Cardiac muscle cell (in vitro differentiated cells and primary cell): Measurements from ENCODE around the gene ACP5. TPM values are rescaled to one million over a fixed set of nuclear protein-coding genes. Genes with fewer than 3 reads are reported as not detected.

Experiments used
- DNase-seq, 2 donors: peaks; one replicate each; pipeline versions ENCODE4 v3.0.0 to v3.0.0-alpha.2; 2010 to 2017; ENCODE audit warnings: low read depth in 1 of 2, low spot score in 1 of 2
- H3K27ac ChIP-seq: fragments of 200-600 bp; sonication (generic); 2 replicates; pipeline ENCODE4 v1.5.1; 2016
- H3K27me3 ChIP-seq: fragments of 200-600 bp; sonication (generic); 2 replicates; pipeline ENCODE4 v1.6.0; 2016; ENCODE audit warnings: control low read depth
- H3K36me3 ChIP-seq: fragments of 200-600 bp; sonication (generic); 2 replicates; pipeline ENCODE4 v1.5.1; 2016; ENCODE audit warnings: control low read depth
- H3K4me1 ChIP-seq: fragments of 200-600 bp; sonication (generic); 2 replicates; pipeline ENCODE4 v1.8.1; 2017; ENCODE audit warnings: low read depth, mild to moderate bottlenecking, mixed run types
- H3K4me3 ChIP-seq: fragments of 200-600 bp; sonication (generic); 2 replicates; pipeline ENCODE4 v1.5.1; 2016; ENCODE audit warnings: mild to moderate bottlenecking
- H3K9me3 ChIP-seq: fragments of 200-600 bp; sonication (generic); 2 replicates; pipeline ENCODE4 v1.5.1; 2017; ENCODE audit warnings: low read depth, mild to moderate bottlenecking, control low read depth
- CTCF ChIP-seq: IDR thresholded peaks from 2 replicates; pipeline ENCODE4 v1.5.1; 2012; ENCODE audit warnings: low read depth, mild to moderate bottlenecking, low read length
- polyA plus RNA-seq: library from polyadenylated mRNA; unstranded; fragments of >200 nt; fragmentation: Nextera tagmentation; extraction: Ambion mirVana; gene quantifications from 2 replicates; pipeline ENCODE4 v1.2.1, GENCODE V29; 2016
- total RNA-seq: library from RNA; depleted of rRNA; stranded (reverse); fragments of >200 nt; gene quantifications from 2 replicates; pipeline ENCODE4 v1.2.3, GENCODE V29; 2016

Gene ACP5
- total and polyA plus RNA-seq, 2 experiments from 2014 or later = 1.1 to 1.9 TPM

- H3K27ac ChIP-seq = no peak overlapping the region
These were observed 23.3 kb downstream of the ACP5 start for GRCh38 chr19:11554160-11554559.

GRCh38 chr19:11552666-11553372 is 24.6 kb downstream of the ACP5 start:
- Histone ChIP-seq H3K36me3 (peaks cover 25% of the 10 kb centered on the region), H3K27me3 (no peaks in the 10 kb centered on the region), H3K27ac (no peak overlapping the region), H3K4me1 (peaks cover 1% of the 10 kb centered on the region), H3K4me3 (no peak overlapping the region), H3K9me3 (no peaks in the 10 kb centered on the region)
- no peak for TF ChIP-seq CTCF
- DNase-seq = no peak

More at GRCh38 chr19:11554160-11554559, 23.3 kb downstream of the ACP5 start:
- no peak for DNase-seq
- Histone ChIP-seq H3K9me3 (no peaks in the 10 kb centered on the region), H3K4me1 (peaks cover 8% of the 10 kb centered on the region), H3K36me3 (peaks cover 17% of the 10 kb centered on the region), H3K4me3 (no peak overlapping the region), H3K27me3 (no peaks in the 10 kb centered on the region)
- TF ChIP-seq CTCF = no peak

GRCh38 chr19:11551603-11552235 is 25.7 kb downstream of the ACP5 start:
- Histone ChIP-seq H3K4me1 (no peaks in the 10 kb centered on the region), H3K36me3 (peaks cover 27% of the 10 kb centered on the region), H3K4me3 (no peak overlapping the region), H3K27ac (peak overlapping the region; percentile 54), H3K9me3 (no peaks in the 10 kb centered on the region), H3K27me3 (no peaks in the 10 kb centered on the region)
- peak; percentile 23 to 49 for DNase-seq
- peak; percentile 41 for TF ChIP-seq CTCF

- no peak overlapping the region for H3K4me3 ChIP-seq
- no peak overlapping the region for H3K27ac ChIP-seq
- H3K9me3 ChIP-seq = no peaks in the 10 kb centered on the region
- no peaks in the 10 kb centered on the region for H3K4me1 ChIP-seq
- no peaks in the 10 kb centered on the region for H3K27me3 ChIP-seq
- peaks cover 27% of the 10 kb centered on the region for H3K36me3 ChIP-seq
- TF ChIP-seq CTCF = no peak
- no peak for DNase-seq
These were observed 27.2 kb downstream of the ACP5 start for GRCh38 chr19:11550265-11550664.

GRCh38 chr19:11549386-11549953 is 28.0 kb downstream of the ACP5 start:
- no peak for TF ChIP-seq CTCF
- no peaks in the 10 kb centered on the region for H3K9me3 ChIP-seq
- no peaks in the 10 kb centered on the region for H3K4me1 ChIP-seq
- no peak for DNase-seq
- no peaks in the 10 kb centered on the region for H3K27me3 ChIP-seq
- no peak overlapping the region for H3K4me3 ChIP-seq
- H3K36me3 ChIP-seq = peaks cover 27% of the 10 kb centered on the region
- H3K27ac ChIP-seq = no peak overlapping the region
